Omental fat pad (tissue), 4 donors: Measurements from ENCODE around the gene FEM1A. TPM values are rescaled to one million over a fixed set of nuclear protein-coding genes. Genes with fewer than 3 reads are reported as not detected.
"Not testable (repeated sequence)": the region's sequence is repeated elsewhere in the genome, so short reads cannot be mapped to it uniquely, and the experiment has no call there.

ENCODE experiments used
- ATAC-seq: fragments of 150-250 bp; one replicate; pipeline ENCODE4 v1.9.1; 2016; ENCODE audit warnings: mild to moderate bottlenecking, moderate library complexity; ENCODE audit not compliant: low FRiP score
- DNase-seq: peaks from one replicate; pipeline ENCODE4 v3.0.0-alpha.2; 2019; ENCODE audit warnings: low spot score
- CTCF ChIP-seq, 3 donors: fragments of 450-650 bp; IDR thresholded peaks; one replicate each; pipeline ENCODE4 v1.5.1; 2016 to 2017; ENCODE audit warnings: antibody characterized with exemption in 3 of 3, mild to moderate bottlenecking in 3 of 3, moderate library complexity in 2 of 3
- small RNA-seq: library from RNA; depleted of rRNA; stranded (forward); fragments of <200 nt; gene quantifications from one replicate; pipeline ENCODE3, GENCODE V24; 2016
- total RNA-seq, 4 donors: library from RNA; depleted of rRNA; stranded (reverse); fragments of >200 nt; gene quantifications; one replicate each; pipeline ENCODE4 v1.1.0, GENCODE V29; 2016

Gene FEM1A
- total RNA-seq, 4 donors from 2014 or later, result 11.8 to 22.1 (median 13.9) TPM

- DNase-seq (no peak), ATAC-seq (no peak)
- no peak for TF ChIP-seq CTCF (IDR thresholded peaks at IDR 0.05)
Observed at GRCh38 chr19:4843647-4843965, 52.1 kb downstream of the FEM1A start.

DNA sequence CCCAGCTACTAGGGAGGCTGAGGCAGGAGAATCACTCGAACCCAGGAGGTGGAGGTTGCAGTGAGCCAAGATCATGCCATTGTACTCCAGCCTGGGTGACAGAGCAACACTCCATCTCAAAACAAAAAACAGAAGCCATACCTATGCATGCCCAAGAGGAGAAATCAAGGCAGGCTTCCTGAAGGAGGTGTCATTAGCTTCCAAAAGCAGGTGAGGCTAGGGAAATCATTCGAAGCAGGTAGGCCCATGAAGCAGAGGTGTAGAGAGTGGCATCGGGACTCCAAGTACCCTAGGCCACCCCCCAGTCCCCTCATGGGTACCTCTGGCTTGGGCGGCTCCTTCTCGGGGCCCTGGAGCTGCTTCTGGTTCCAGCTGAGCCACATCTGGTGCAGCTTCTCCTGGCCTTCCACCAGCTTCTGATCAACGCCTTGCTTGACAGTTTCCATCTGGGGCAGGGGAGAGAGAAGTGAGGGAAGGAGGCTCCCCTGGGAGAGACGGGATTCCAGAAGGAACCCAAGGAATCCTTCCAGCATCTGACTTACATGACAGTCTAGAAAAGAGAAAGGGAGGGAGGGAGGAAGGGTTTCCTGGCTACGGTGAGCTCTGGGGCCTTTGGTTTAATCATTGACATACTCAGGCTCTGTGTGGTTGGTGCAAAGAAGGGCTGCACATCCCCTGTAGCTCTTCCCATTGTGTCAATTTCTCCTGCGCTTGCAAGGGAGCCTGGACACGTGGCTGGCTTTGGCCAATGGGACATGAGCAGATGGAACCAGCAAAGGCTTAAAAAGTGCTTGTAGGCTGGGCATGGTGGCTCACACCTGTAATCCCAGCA lies 53.0 kb downstream of the FEM1A start:
- no peak for ATAC-seq
- no peak for TF ChIP-seq CTCF (IDR thresholded peaks at IDR 0.05)
- no peak for DNase-seq

DNA sequence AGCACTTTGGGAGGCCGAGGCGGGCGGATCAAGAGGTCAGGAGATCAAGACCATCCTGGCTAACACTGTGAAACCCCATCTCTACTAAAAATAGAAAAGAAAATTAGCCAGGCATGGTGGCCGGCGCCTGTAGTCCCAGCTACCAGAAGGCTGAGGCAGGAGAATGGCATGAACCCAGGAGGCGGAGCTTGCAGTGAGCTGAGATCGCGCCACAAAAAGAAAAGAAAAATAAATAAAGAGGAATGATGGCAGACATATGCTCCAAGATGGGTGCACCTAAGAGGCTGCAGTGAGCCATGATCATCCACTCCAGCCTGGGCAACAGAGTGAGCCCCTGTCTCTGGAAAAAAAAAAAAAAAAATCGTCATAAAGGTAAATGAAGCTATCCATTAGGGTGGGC lies 54.4 kb downstream of the FEM1A start:
- ATAC-seq, DNase-seq: not testable (repeated sequence)

DNA sequence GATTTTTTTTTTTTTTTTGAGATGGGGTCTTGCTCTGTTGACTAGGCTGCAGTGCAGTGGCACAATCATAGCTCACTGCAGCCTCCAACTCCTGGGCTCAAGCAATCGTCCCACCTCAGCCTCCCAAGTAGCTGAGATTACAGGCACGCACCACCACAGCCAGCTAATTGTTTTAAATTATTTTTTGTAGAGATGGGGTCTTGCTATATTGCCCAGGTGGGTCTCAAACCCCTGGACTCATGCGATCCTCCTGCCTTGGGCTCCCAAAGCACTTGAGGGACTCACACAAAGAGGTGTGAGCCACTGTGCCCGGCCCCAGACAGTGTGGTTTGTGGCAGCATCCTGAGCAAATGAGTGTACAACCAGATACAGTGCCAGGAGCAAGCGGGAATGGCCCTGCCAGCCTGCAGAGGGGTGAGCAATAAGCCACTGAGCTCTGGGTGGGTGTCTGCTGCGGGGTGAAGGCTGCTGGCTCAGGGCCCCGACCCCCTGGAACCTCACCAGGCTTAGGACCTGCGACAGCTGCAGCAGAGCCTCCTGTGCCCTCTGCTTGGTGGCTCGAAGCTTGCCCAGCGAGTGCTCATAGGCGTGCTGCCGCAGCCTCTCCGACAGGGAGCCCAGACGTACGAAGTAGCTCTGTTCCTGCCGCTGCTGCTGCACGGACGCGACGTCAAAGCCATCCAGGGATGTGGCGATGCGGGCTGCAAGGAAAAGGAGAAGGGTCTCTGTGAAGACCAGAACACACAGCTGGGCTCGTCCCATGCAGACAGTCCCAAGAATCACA lies 55.8 kb downstream of the FEM1A start:
- ATAC-seq, result no peak
- DNase-seq, result no peak
- TF ChIP-seq CTCF (IDR thresholded peaks at IDR 0.05), result no peak

GRCh38 chr19:4849019-4849418 lies 57.5 kb downstream of the FEM1A start:
- no peak for ATAC-seq
- no peak for TF ChIP-seq CTCF (IDR thresholded peaks at IDR 0.05)
- DNase-seq, result no peak

Small RNAs within 50 kb of the gene (small RNA-seq; reads per million reads assigned to genes)
- gene MIR7-3, result not detected

Other genes with a start within 250 kb of the FEM1A start
- 10 to 100 TPM in 3 of 4 donors, 1 to 10 TPM in 1; 4.4 to 39.3 (median 10.9) TPM for gene SEMA6B, start 232.1 kb upstream of the FEM1A start, total RNA-seq
- 1 to 10 TPM; 1.8 to 6.3 (median 3.1) TPM for gene TNFAIP8L1, start 152.2 kb upstream of the FEM1A start, total RNA-seq
- 10 to 100 TPM; 25.7 to 59.2 (median 51.6) TPM for gene MYDGF, start 121.4 kb upstream of the FEM1A start, total RNA-seq
- 10 to 100 TPM; 25.3 to 42.9 (median 41.0) TPM for gene DPP9, start 67.9 kb upstream of the FEM1A start, total RNA-seq
- 1 to 10 TPM; 4.1 to 8.5 (median 6.3) TPM for gene TICAM1, start 40.0 kb downstream of the FEM1A start, total RNA-seq
- 10 to 100 TPM; 23.1 to 64.0 (median 33.8) TPM for gene PLIN3, start 75.9 kb downstream of the FEM1A start, total RNA-seq
- 1 to 10 TPM in 1 of 4 donors, under 1 TPM in 1, not detected in 2; 0.69 to 1.1 TPM for gene ARRDC5, start 111.2 kb downstream of the FEM1A start, total RNA-seq
- 1 to 10 TPM in 2 of 4 donors, under 1 TPM in 2; 0.63 to 3.5 (median 1.0) TPM for gene UHRF1, start 117.8 kb downstream of the FEM1A start, total RNA-seq
- 10 to 100 TPM; 16.3 to 38.3 (median 22.4) TPM for gene KDM4B, start 177.4 kb downstream of the FEM1A start, total RNA-seq